ENCODE results near the gene CLP1. TPM values are rescaled to one million over a fixed set of nuclear protein-coding genes. Genes with fewer than 3 reads are reported as not detected.
A peak's percentile ranks its signal among the peaks of the same experiment; 100 is the strongest.

The CLP1 gene
- total and polyA plus RNA-seq, 10 of the 15 experiments (the other 5 are each of a cell fraction or from before 2014, with no cell fraction given), result 19.9 to 45.7 (median 27.8) TPM

GRCh38 chr11:57657194-57658022 is at the start of gene CLP1 (continued):
- TF ChIP-seq DPF2 (IDR thresholded peaks at IDR 0.05) (peak; percentile 60), ZBTB4 (CRISPR knock-in tag; IDR thresholded peaks at IDR 0.05) (no peak), RELA (IDR thresholded peaks at IDR 0.05; ENCODE audit: borderline replicate concordance, partially characterized antibody) (peak; percentile 83), POLR2A (IDR thresholded peaks at IDR 0.05; ENCODE audit: low read depth, low read length) (peak; percentile 81), CTCF (IDR thresholded peaks at IDR 0.05 in 2 of 3, conservative IDR thresholded peaks at IDR 0.05 in 1 of 3; ENCODE audit: control insufficient read depth in 2 of 3, extremely low read depth in 1 of 3, insufficient read depth in 1 of 3, low read depth in 3 of 3, low read length in 3 of 3) (no peak), CEBPZ (IDR thresholded peaks at IDR 0.05; ENCODE audit: low read depth, low read length) (no peak), ZNF274 (IDR thresholded peaks at IDR 0.05; ENCODE audit: insufficient read depth, insufficient read length) (no peak), ATF7 (IDR thresholded peaks at IDR 0.05; ENCODE audit: low read depth) (peak; percentile 76), MEF2A (IDR thresholded peaks at IDR 0.05; ENCODE audit: insufficient read depth, low read depth, low read length) (0 out of 2 replicates have a peak, but pooled peaks have one; percentile 17), NR2C1 (IDR thresholded peaks at IDR 0.05) (peak; percentile 81), ETV6 (conservative IDR thresholded peaks at IDR 0.05 in 1 of 2, IDR thresholded peaks at IDR 0.05 in 1 of 2; ENCODE audit: borderline replicate concordance in 1 of 2, low read depth in 1 of 2) (no peak), CREM (IDR thresholded peaks at IDR 0.05; ENCODE audit: low read depth) (peak; percentile 95), KDM1A (IDR thresholded peaks at IDR 0.05; ENCODE audit: borderline replicate concordance) (no peak), ASH2L (IDR thresholded peaks at IDR 0.05; ENCODE audit: borderline replicate concordance, low read depth) (no peak), BRCA1 (IDR thresholded peaks at IDR 0.05; ENCODE audit: low read depth, low read length) (peak; percentile 78), KLF5 (IDR thresholded peaks at IDR 0.05; ENCODE audit: partially characterized antibody) (peak; percentile 89), PML (IDR thresholded peaks at IDR 0.05; ENCODE audit: low read length) (peak; percentile 85), NR2C2 (IDR thresholded peaks at IDR 0.05; ENCODE audit: borderline replicate concordance, control insufficient read depth, insufficient read length, low read depth) (no peak), TARDBP (IDR thresholded peaks at IDR 0.05; ENCODE audit: borderline replicate concordance) (peak; percentile 84; the same call in 1 of the 2 replicates), STAT3 (IDR thresholded peaks at IDR 0.05; ENCODE audit: low read depth, low read length) (no peak), SUPT20H (IDR thresholded peaks at IDR 0.05; ENCODE audit: borderline replicate concordance, control insufficient read depth, low read depth, low read length) (no peak), SMAD1 (IDR thresholded peaks at IDR 0.05; ENCODE audit: low read depth, partially characterized antibody) (no peak), EED (IDR thresholded peaks at IDR 0.05; ENCODE audit: low read depth) (peak; percentile 59)
